ENCODE data around the gene CYGB.

- TF ChIP-seq CTCF (IDR thresholded peaks at IDR 0.05) (no peak), POLR2A (IDR thresholded peaks at IDR 0.05) (no peak)
These were observed 29.5 kb upstream of the CYGB start for GRCh38 chr17:76566988-76567431.

Measured in esophagus squamous epithelium (tissue), 4 donors.